H1 (cell line): ENCODE measurements around the gene ERC1. TPM values are rescaled to one million over a fixed set of nuclear protein-coding genes. Genes with fewer than 3 reads are reported as not detected.

Experiments
- CTCF ChIA-PET: fragments of 300-600 bp; sonication (Branson Sonifier 250); formaldehyde crosslinking; loops from one replicate; lab custom pipeline; 2021; ENCODE audit not compliant: partially characterized antibody; lab: Charles Lee
- POLR2A ChIA-PET: fragments of 300-600 bp; sonication (Branson Sonifier 250); formaldehyde crosslinking; loops from one replicate; lab custom pipeline; 2021; ENCODE audit warnings: inconsistent platforms; ENCODE audit not compliant: partially characterized antibody; lab: Charles Lee
- DNase-seq, 2 experiments: peaks; one replicate each; pipeline versions ENCODE4 v3.0.0 to v3.0.0-alpha.2; 2010 to 2022; ENCODE audit warnings: low spot score in 2 of 2, low read depth in 1 of 2, mixed read lengths in 1 of 2
- FAIRE-seq: peaks from 2 replicates; lab custom pipeline; 2011; peaks lifted over from hg19 to GRCh38; lab: Jason Lieb, UNC
- H2AFZ ChIP-seq: 2 replicates; pipeline ENCODE4 v1.8.1; 2012; ENCODE audit warnings: low read length, inconsistent platforms
- H2AK5ac ChIP-seq: 2 replicates; pipeline ENCODE4 v1.6.1; 2013; ENCODE audit warnings: low read depth, low read length
- H2BK120ac ChIP-seq: replicated peaks from 2 replicates; pipeline ENCODE3; 2013; ENCODE audit warnings: low read depth, low read length, inconsistent platforms
- H2BK12ac ChIP-seq: 2 replicates; pipeline ENCODE4 v1.6.1; 2013; ENCODE audit warnings: low read depth, low read length
- H2BK15ac ChIP-seq: 2 replicates; pipeline ENCODE4 v1.6.1; 2013; ENCODE audit warnings: low read length
- H2BK20ac ChIP-seq: 2 replicates; pipeline ENCODE4 v1.6.1; 2013; ENCODE audit warnings: low read length
- H2BK5ac ChIP-seq: 2 replicates; pipeline ENCODE4 v1.6.1; 2013; ENCODE audit warnings: low read depth, low read length
- H3K14ac ChIP-seq: 2 replicates; pipeline ENCODE4 v1.6.1; 2013; ENCODE audit warnings: inconsistent platforms; ENCODE audit not compliant: insufficient read length
- H3K18ac ChIP-seq: 2 replicates; pipeline ENCODE4 v1.6.1; 2013; ENCODE audit warnings: low read length; ENCODE audit errors: extremely low read depth
- H3K23ac ChIP-seq: 2 replicates; pipeline ENCODE4 v1.6.1; 2013; ENCODE audit warnings: inconsistent platforms; ENCODE audit not compliant: insufficient read length
- H3K23me2 ChIP-seq: 2 replicates; pipeline ENCODE4 v1.6.1; 2013; ENCODE audit warnings: low read depth, low read length
- H3K27ac ChIP-seq: 2 replicates; pipeline ENCODE4 v1.6.1; 2011; ENCODE audit warnings: low read depth, low read length, inconsistent platforms
- H3K27me3 ChIP-seq, 4 experiments: replicated peaks in 1 of 4; 1 replicate in 1 of 4; 2 replicates in 3 of 4; pipeline versions ENCODE4 v1.6.1 to v1.8.1; 2011 to 2013; ENCODE audit warnings: low read length in 3 of 4, mild to moderate bottlenecking in 3 of 4, inconsistent platforms in 2 of 4, mixed read lengths in 2 of 4, moderate library complexity in 1 of 4; ENCODE audit not compliant: control insufficient read depth in 3 of 4, insufficient read depth in 3 of 4; ENCODE audit errors: extremely low read depth in 1 of 4
- H3K36me3 ChIP-seq, 4 experiments: 2 replicates each; pipeline versions ENCODE4 v1.6.1 to v1.8.1; 2011 to 2013; ENCODE audit warnings: mild to moderate bottlenecking in 4 of 4, low read length in 3 of 4, moderate library complexity in 2 of 4, control low read depth in 1 of 4, inconsistent platforms in 1 of 4; ENCODE audit not compliant: insufficient read depth in 4 of 4, control insufficient read depth in 2 of 4
- H3K4ac ChIP-seq: replicated peaks from 2 replicates; pipeline ENCODE3; 2013; ENCODE audit warnings: low read length, low read depth, mixed read lengths, inconsistent platforms; ENCODE audit not compliant: insufficient read length
- H3K4me1 ChIP-seq, 4 experiments: replicated peaks in 1 of 4; 1 replicate in 1 of 4; 2 replicates in 3 of 4; pipeline versions ENCODE4 v1.6.1 to v1.8.1; 2011 to 2013; ENCODE audit warnings: low read length in 3 of 4, inconsistent platforms in 2 of 4, mixed read lengths in 1 of 4; ENCODE audit not compliant: insufficient read depth in 4 of 4, control insufficient read depth in 3 of 4
- H3K4me2 ChIP-seq, 2 experiments: 2 replicates each; pipeline versions ENCODE4 v1.6.1 to v1.8.1; 2011 to 2013; ENCODE audit warnings: low read depth in 2 of 2, low read length in 2 of 2, control low read depth in 1 of 2, inconsistent platforms in 1 of 2, mild to moderate bottlenecking in 1 of 2; ENCODE audit not compliant: insufficient read depth in 1 of 2
- H3K4me3 ChIP-seq, 4 experiments: fragments of 200-600, 300-600 bp in 1 of 4; sonication (generic), shearing (Covaris generic), sonication (Bioruptor Twin) in 1 of 4; 2 replicates each; pipeline versions ENCODE4 v1.5.1 to v1.8.1; 2011 to 2016; ENCODE audit warnings: low read length in 4 of 4, low read depth in 3 of 4, control low read depth in 2 of 4, inconsistent platforms in 2 of 4, mild to moderate bottlenecking in 2 of 4, mixed read lengths in 1 of 4, moderate library complexity in 1 of 4; ENCODE audit not compliant: insufficient read depth in 2 of 4; ENCODE audit errors: extremely low read depth in 1 of 4
- H3K56ac ChIP-seq: replicated peaks from 2 replicates; pipeline ENCODE3; 2013; ENCODE audit warnings: low read depth, mild to moderate bottlenecking, mixed read lengths, low read length, inconsistent platforms; ENCODE audit not compliant: insufficient read length
- H3K79me1 ChIP-seq: 2 replicates; pipeline ENCODE4 v1.6.1; 2013; ENCODE audit warnings: low read depth, low read length, control low read depth
- H3K79me2 ChIP-seq, 2 experiments: 2 replicates each; pipeline versions ENCODE4 v1.6.1 to v1.8.1; 2012 to 2013; ENCODE audit warnings: low read length in 2 of 2, mild to moderate bottlenecking in 2 of 2, inconsistent platforms in 1 of 2; ENCODE audit not compliant: insufficient read depth in 2 of 2, control insufficient read depth in 1 of 2
- H3K9ac ChIP-seq, 4 experiments: replicated peaks in 1 of 4; 1 replicate in 1 of 4; 2 replicates in 3 of 4; pipeline versions ENCODE4 v1.6.1 to v1.8.1; 2011 to 2013; ENCODE audit warnings: low read depth in 3 of 4, low read length in 3 of 4, control low read depth in 2 of 4, mild to moderate bottlenecking in 2 of 4, moderate library complexity in 2 of 4, inconsistent platforms in 1 of 4; ENCODE audit errors: extremely low read depth in 1 of 4
- H3K9me3 ChIP-seq, 2 experiments: 2 replicates each; pipeline versions ENCODE4 v1.6.1 to v1.8.1; 2012 to 2013; ENCODE audit warnings: mild to moderate bottlenecking in 2 of 2, moderate library complexity in 2 of 2, control low read depth in 1 of 2, inconsistent platforms in 1 of 2, low read depth in 1 of 2, low read length in 1 of 2, mixed read lengths in 1 of 2; ENCODE audit not compliant: insufficient read depth in 2 of 2
- H4K20me1 ChIP-seq, 2 experiments: replicated peaks in 1 of 2; 2 replicates each; pipeline versions ENCODE3 to v1.8.1; 2011 to 2013; ENCODE audit warnings: inconsistent platforms in 2 of 2, low read length in 2 of 2, mild to moderate bottlenecking in 1 of 2; ENCODE audit not compliant: insufficient read depth in 2 of 2, control insufficient read depth in 1 of 2
- H4K5ac ChIP-seq: 2 replicates; pipeline ENCODE4 v1.6.1; 2013; ENCODE audit warnings: low read length, low read depth, mixed read lengths, inconsistent platforms; ENCODE audit not compliant: insufficient read length
- H4K8ac ChIP-seq: 2 replicates; pipeline ENCODE4 v1.8.0; 2013; ENCODE audit warnings: mild to moderate bottlenecking, moderate library complexity, low read length, inconsistent platforms; ENCODE audit not compliant: insufficient read depth; ENCODE audit errors: extremely low read depth
- H4K91ac ChIP-seq: replicated peaks from 2 replicates; pipeline ENCODE3; 2013; ENCODE audit warnings: low read length, mixed read lengths, inconsistent platforms; ENCODE audit not compliant: insufficient read length
- ASH2L ChIP-seq: fragments of 200-600, 300-600 bp; sonication (generic); IDR thresholded peaks from one replicate; pipeline ENCODE4 v1.7.1; 2017; ENCODE audit warnings: low read length
- CBX8 ChIP-seq: fragments of 300-800, 300-1000 bp; sonication (generic); IDR thresholded peaks from 2 replicates; pipeline ENCODE4 v1.7.1; 2016; ENCODE audit warnings: low read depth, low read length, borderline replicate concordance
- EP300 ChIP-seq, 2 experiments: IDR thresholded peaks; 1 replicate in 1 of 2; 2 replicates in 1 of 2; pipeline ENCODE4 v1.6.1; 2011 to 2012; ENCODE audit warnings: low read depth in 2 of 2, low read length in 2 of 2, mild to moderate bottlenecking in 2 of 2, borderline replicate concordance in 1 of 2, inconsistent platforms in 1 of 2, moderate library complexity in 1 of 2
- FOSL1 ChIP-seq: IDR thresholded peaks from 2 replicates; pipeline ENCODE4 v1.6.1; 2011; ENCODE audit warnings: mild to moderate bottlenecking, low read depth, low read length, moderate library complexity; ENCODE audit not compliant: insufficient read depth
- HDAC6 ChIP-seq: IDR thresholded peaks from one replicate; pipeline ENCODE4 v1.7.1; 2012; ENCODE audit warnings: low read depth, mild to moderate bottlenecking, inconsistent platforms, low read length, moderate library complexity
- PHF8 ChIP-seq: fragments of 200-600 bp; sonication (generic); conservative IDR thresholded peaks from 2 replicates; pipeline ENCODE4 v1.7.1; 2012; ENCODE audit warnings: low read depth, mild to moderate bottlenecking, inconsistent platforms, low read length, moderate library complexity
- POU5F1 ChIP-seq: IDR thresholded peaks from 2 replicates; pipeline ENCODE4 v1.6.1; 2011; ENCODE audit warnings: low read depth, mild to moderate bottlenecking, low read length, moderate library complexity
- RBBP5 ChIP-seq: IDR thresholded peaks from 2 replicates; pipeline ENCODE4 v1.7.1; 2012; ENCODE audit warnings: low read depth, mild to moderate bottlenecking, inconsistent platforms, low read length, moderate library complexity, borderline replicate concordance
- RNF2 ChIP-seq: fragments of 200-900, 300-1000 bp; sonication (generic); IDR thresholded peaks from 2 replicates; pipeline ENCODE4 v1.7.1; 2016; ENCODE audit warnings: borderline replicate concordance, low read depth, mild to moderate bottlenecking, antibody characterized with exemption, low read length; ENCODE audit not compliant: poor library complexity, severe bottlenecking; ENCODE audit errors: missing control alignments
- SAP30 ChIP-seq: fragments of 300-600 bp; sonication (generic); IDR thresholded peaks from 2 replicates; pipeline ENCODE4 v1.7.1; 2012; ENCODE audit warnings: low read length, moderate library complexity, mild to moderate bottlenecking, inconsistent platforms; ENCODE audit not compliant: insufficient read depth, insufficient replicate concordance
- SIN3A ChIP-seq, 2 experiments: IDR thresholded peaks in 1 of 2; conservative IDR thresholded peaks in 1 of 2; 2 replicates each; pipeline ENCODE4 v1.6.1; 2011 to 2012; ENCODE audit warnings: low read length in 2 of 2, improper control_type of control experiment in 1 of 2, low read depth in 1 of 2, mild to moderate bottlenecking in 1 of 2
- SP1 ChIP-seq: IDR thresholded peaks from 2 replicates; pipeline ENCODE4 v1.6.1; 2011; ENCODE audit warnings: low read depth, low read length
- SP2 ChIP-seq: IDR thresholded peaks from 2 replicates; pipeline ENCODE4 v1.6.1; 2012; ENCODE audit warnings: mild to moderate bottlenecking, low read length, inconsistent platforms
- TEAD4 ChIP-seq: IDR thresholded peaks from 2 replicates; pipeline ENCODE4 v1.6.1; 2012; ENCODE audit warnings: low read depth, low read length, inconsistent platforms, mixed read lengths
- WGBS, 2 experiments: shearing (Covaris generic) in 1 of 2; methylation state at CpG; one replicate each; pipeline versions ENCODE4 v1.1.6 to v1.1.7; 2013 to 2015; ENCODE audit warnings: low lambda C conversion rate in 2 of 2, mixed read lengths in 2 of 2, inconsistent platforms in 1 of 2, low coverage in 1 of 2, missing lambda C conversion rate in 1 of 2; ENCODE audit not compliant: insufficient replicate concordance in 2 of 2, insufficient coverage in 1 of 2, insufficient read length in 1 of 2; ENCODE audit errors: extremely low coverage in 1 of 2, missing lambda C conversion rate in 1 of 2; 5-methylcytosine and 5-hydroxymethylcytosine counted together
- polyA plus RNA-seq, 7 experiments: library from polyadenylated mRNA; depleted of rRNA in 3 of 7; stranded (reverse) in 5 of 7; unstranded in 2 of 7; fragments of >200 nt in 5 of 7; fragments of 200-250 nt in 2 of 7; gene quantifications; 1 replicate in 5 of 7; 2 replicates in 1 of 7; 4 replicates in 1 of 7; pipeline versions ENCODE4 v1.2.1 to v1.2.3, GENCODE V29; 2011 to 2013; ENCODE audit warnings: missing spikeins in 2 of 7, mixed read lengths in 2 of 7
- total RNA-seq: library from RNA; stranded (reverse); fragmentation: NEBNext Ultra II Directional; extraction: Animal tissue kit (Norgen Biotek cat#: 25700); gene quantifications from 2 replicates; pipeline ENCODE4 v1.2.1, GENCODE V29; 2021

Gene ERC1
- total and polyA plus RNA-seq, 2 of the 8 experiments (the other 6 are each of a cell fraction or from before 2014, with no cell fraction given) = 7.8 to 45.7 TPM

DNA sequence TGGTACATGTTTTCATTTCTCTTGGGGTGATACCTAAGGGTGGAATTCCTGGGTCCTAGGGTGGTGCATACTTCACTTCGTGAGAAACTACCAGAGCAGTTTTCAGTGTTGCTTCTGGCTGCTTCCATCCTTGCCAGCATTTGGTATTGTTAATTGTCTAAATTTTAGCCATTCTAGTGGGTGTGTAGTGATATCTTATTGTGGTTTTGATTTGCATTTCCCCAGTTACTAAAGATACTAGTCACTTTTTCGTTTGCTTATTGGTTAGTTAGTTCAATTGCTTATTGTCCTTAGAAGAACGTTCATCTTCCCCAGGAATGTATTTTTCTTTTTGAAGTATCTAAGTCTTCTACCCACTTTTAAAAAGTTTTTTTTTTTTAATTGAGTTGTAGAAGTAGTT is 80.2 kb downstream of the ERC1 start:
- Histone ChIP-seq H2BK20ac (no peak overlapping the region), H3K18ac (no peak overlapping the region), H3K4me2 (no peak overlapping the region), H4K8ac (no peak overlapping the region), H3K27ac (no peak overlapping the region), H2BK12ac (no peak overlapping the region), H3K4me1 (peaks cover 0 to 3% (median 0%) of the 10 kb centered on the region in 4 experiments; a peak in 2 of 7 replicates), H3K23me2 (no peaks in the 10 kb centered on the region), H3K4me3 (no peak overlapping the region), H2AK5ac (no peak overlapping the region), H2BK15ac (no peak overlapping the region), H3K56ac (no peak overlapping the region), H3K79me1 (no peaks in the 10 kb centered on the region), H3K79me2 (peaks cover 0 to 20% of the 10 kb centered on the region in 2 experiments; a peak in 2 of 4 replicates), H2AFZ (no peak overlapping the region), H2BK120ac (no peak overlapping the region), H3K9ac (no peak overlapping the region), H4K91ac (no peak overlapping the region), H4K5ac (no peak overlapping the region), H3K36me3 (no peaks in the 10 kb centered on the region), H3K4ac (no peak overlapping the region), H3K14ac (no peak overlapping the region), H2BK5ac (no peak overlapping the region), H3K9me3 (no peaks in the 10 kb centered on the region), H3K23ac (no peak overlapping the region), H3K27me3 (no peaks in the 10 kb centered on the region), H4K20me1 (no peaks in the 10 kb centered on the region)
- DNase-seq (no peak), FAIRE-seq (no peak)
- ChIA-PET POLR2A (no interaction called here), CTCF (no interaction called here)
- WGBS, 2 experiments = 92% methylated on average over 3 of the region's 3 CpGs; no CpG with 5 or more reads in 1 of the 2 experiments
- TF ChIP-seq SP2 (no peak), RBBP5 (no peak), POU5F1 (no peak), SP1 (no peak), SIN3A (conservative IDR thresholded peaks at IDR 0.05 in 1 of 2, IDR thresholded peaks at IDR 0.05 in 1 of 2; ENCODE audit: low read depth in 1 of 2, low read length in 2 of 2) (no peak), SAP30 (no peak), FOSL1 (no peak), CBX8 (no peak), PHF8 (no peak), TEAD4 (no peak), RNF2 (no peak), ASH2L (no peak), EP300 (IDR thresholded peaks at IDR 0.05; ENCODE audit: borderline replicate concordance in 1 of 2, low read depth in 2 of 2, low read length in 2 of 2) (no peak), HDAC6 (no peak)
